HG02610 (cell line): Measurements from ENCODE around the gene YPEL4.
"Not testable (repeated sequence)": the region's sequence is repeated elsewhere in the genome, so short reads cannot be mapped to it uniquely, and the experiment has no call there.

Experiments used
- ATAC-seq: cut with Tn5 transposase; IDR thresholded peaks from one replicate; pipeline ENCODE4 v1.9.1; 2021; ENCODE audit warnings: mild to moderate bottlenecking, moderate library complexity; ENCODE audit not compliant: unreplicated experiment

YPEL4 gene

GRCh38 chr11:57649826-57650738, at the start of gene YPEL4:
TSS of gene YPEL4 (minus strand) at chr11:57649912. CDS start at chr11:57647107, 2,805 bp downstream.
- ATAC-seq: peak; percentile 32

GRCh38 chr11:57698843-57699365, 49.2 kb upstream of the YPEL4 start:
- no peak for ATAC-seq

- ATAC-seq: not testable (repeated sequence)
Observed at GRCh38 chr11:57690474-57690873, 40.8 kb upstream of the YPEL4 start.

GRCh38 chr11:57681168-57681567, 31.5 kb upstream of the YPEL4 start:
- no peak for ATAC-seq

GRCh38 chr11:57680552-57680874, 30.8 kb upstream of the YPEL4 start:
- peak; percentile 35 for ATAC-seq

- no peak for ATAC-seq
Observed at GRCh38 chr11:57679396-57679795, 29.7 kb upstream of the YPEL4 start.

- ATAC-seq: peak; percentile 50
Observed at GRCh38 chr11:57675176-57675941, 25.6 kb upstream of the YPEL4 start.

- ATAC-seq: no peak
Observed at GRCh38 chr11:57674251-57674650, 24.5 kb upstream of the YPEL4 start.

GRCh38 chr11:57668434-57668782, 18.7 kb upstream of the YPEL4 start:
- ATAC-seq: peak; percentile 10

- peak; percentile 88 for ATAC-seq
Observed at GRCh38 chr11:57667736-57668433, 18.2 kb upstream of the YPEL4 start, which contains the start of gene ZDHHC5. TSS of gene ZDHHC5 (plus strand) at chr11:57668114. CDS start at chr11:57673091, 4,977 bp downstream.

- peak; percentile 67 for ATAC-seq
Observed at GRCh38 chr11:57667117-57667735, 17.5 kb upstream of the YPEL4 start.

GRCh38 chr11:57663975-57664374, 14.3 kb upstream of the YPEL4 start:
- ATAC-seq: no peak

GRCh38 chr11:57662893-57663292, 13.2 kb upstream of the YPEL4 start:
- ATAC-seq: no peak

- no peak for ATAC-seq
Observed at GRCh38 chr11:57659669-57660068, 10.0 kb upstream of the YPEL4 start.

- ATAC-seq: no peak
Observed at GRCh38 chr11:57658023-57658361, 8.3 kb upstream of the YPEL4 start.

- ATAC-seq: peak; percentile 99
Observed at GRCh38 chr11:57657194-57658022, 7.7 kb upstream of the YPEL4 start, which contains the start of gene CLP1. TSS of gene CLP1 (plus strand) at chr11:57657762. CDS start at chr11:57659477, 1,715 bp downstream.

GRCh38 chr11:57656885-57657193, 7.1 kb upstream of the YPEL4 start:
- ATAC-seq: no peak

- ATAC-seq: no peak
Observed at GRCh38 chr11:57653163-57653562, 3.5 kb upstream of the YPEL4 start.

GRCh38 chr11:57652662-57653061, 3.0 kb upstream of the YPEL4 start:
- ATAC-seq: no peak

- not testable (repeated sequence) for ATAC-seq
Observed at GRCh38 chr11:57652230-57652629, 2.5 kb upstream of the YPEL4 start.
